GM23338 (cell line): ENCODE data around the gene PXYLP1.

Experiments
- CREB1 ChIP-seq: fragments of 250-450 bp; sonication (Bioruptor Pico); IDR thresholded peaks from 2 replicates; pipeline ENCODE4 v1.5.0; 2020; ENCODE audit warnings: low read depth, mild to moderate bottlenecking, moderate library complexity
- EZH2 ChIP-seq: fragments of 200-600 bp; sonication (generic); IDR thresholded peaks from one replicate; pipeline ENCODE4 v1.8.0; 2017; ENCODE audit warnings: antibody characterized with exemption, mild to moderate bottlenecking, low read depth; ENCODE audit not compliant: unreplicated experiment
- NANOG ChIP-seq: IDR thresholded peaks from 2 replicates; pipeline ENCODE4 v1.6.1; 2016; ENCODE audit warnings: antibody characterized with exemption, borderline replicate concordance
- POLR2AphosphoS5 ChIP-seq: IDR thresholded peaks from 2 replicates; pipeline ENCODE4 v1.6.1; 2016; ENCODE audit warnings: antibody characterized with exemption, low read depth
- ZNF114 ChIP-seq: fragments of 250-450 bp; sonication (Bioruptor Pico); IDR thresholded peaks from 2 replicates; pipeline ENCODE4 v1.5.0; 2020; ENCODE audit warnings: mild to moderate bottlenecking, moderate library complexity
- TF ChIP-seq, protein P1 (sequence below), 2 experiments: fragments of 200-600 bp in 1 of 2; sonication (generic) in 1 of 2; conservative IDR thresholded peaks; 2 replicates each; pipeline versions ENCODE4 v1.5.1 to v1.6.1; 2016 to 2017; ENCODE audit warnings: antibody characterized with exemption in 2 of 2, low read depth in 2 of 2, mild to moderate bottlenecking in 2 of 2, moderate library complexity in 1 of 2
- TF ChIP-seq, protein P2 (sequence below): IDR thresholded peaks from one replicate; pipeline ENCODE4 v1.6.1; 2018; ENCODE audit warnings: antibody characterized with exemption; ENCODE audit not compliant: unreplicated experiment

GRCh38 chr3:141337991-141338390, 106.4 kb downstream of the PXYLP1 start:
- TF ChIP-seq, protein P1, sequence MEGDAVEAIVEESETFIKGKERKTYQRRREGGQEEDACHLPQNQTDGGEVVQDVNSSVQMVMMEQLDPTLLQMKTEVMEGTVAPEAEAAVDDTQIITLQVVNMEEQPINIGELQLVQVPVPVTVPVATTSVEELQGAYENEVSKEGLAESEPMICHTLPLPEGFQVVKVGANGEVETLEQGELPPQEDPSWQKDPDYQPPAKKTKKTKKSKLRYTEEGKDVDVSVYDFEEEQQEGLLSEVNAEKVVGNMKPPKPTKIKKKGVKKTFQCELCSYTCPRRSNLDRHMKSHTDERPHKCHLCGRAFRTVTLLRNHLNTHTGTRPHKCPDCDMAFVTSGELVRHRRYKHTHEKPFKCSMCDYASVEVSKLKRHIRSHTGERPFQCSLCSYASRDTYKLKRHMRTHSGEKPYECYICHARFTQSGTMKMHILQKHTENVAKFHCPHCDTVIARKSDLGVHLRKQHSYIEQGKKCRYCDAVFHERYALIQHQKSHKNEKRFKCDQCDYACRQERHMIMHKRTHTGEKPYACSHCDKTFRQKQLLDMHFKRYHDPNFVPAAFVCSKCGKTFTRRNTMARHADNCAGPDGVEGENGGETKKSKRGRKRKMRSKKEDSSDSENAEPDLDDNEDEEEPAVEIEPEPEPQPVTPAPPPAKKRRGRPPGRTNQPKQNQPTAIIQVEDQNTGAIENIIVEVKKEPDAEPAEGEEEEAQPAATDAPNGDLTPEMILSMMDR (conservative IDR thresholded peaks at IDR 0.05; ENCODE audit: low read depth in 2 of 2) = no peak
- TF ChIP-seq POLR2AphosphoS5 = no peak
- no peak for TF ChIP-seq EZH2
- no peak for TF ChIP-seq CREB1
- TF ChIP-seq NANOG = no peak
- TF ChIP-seq, protein P2, sequence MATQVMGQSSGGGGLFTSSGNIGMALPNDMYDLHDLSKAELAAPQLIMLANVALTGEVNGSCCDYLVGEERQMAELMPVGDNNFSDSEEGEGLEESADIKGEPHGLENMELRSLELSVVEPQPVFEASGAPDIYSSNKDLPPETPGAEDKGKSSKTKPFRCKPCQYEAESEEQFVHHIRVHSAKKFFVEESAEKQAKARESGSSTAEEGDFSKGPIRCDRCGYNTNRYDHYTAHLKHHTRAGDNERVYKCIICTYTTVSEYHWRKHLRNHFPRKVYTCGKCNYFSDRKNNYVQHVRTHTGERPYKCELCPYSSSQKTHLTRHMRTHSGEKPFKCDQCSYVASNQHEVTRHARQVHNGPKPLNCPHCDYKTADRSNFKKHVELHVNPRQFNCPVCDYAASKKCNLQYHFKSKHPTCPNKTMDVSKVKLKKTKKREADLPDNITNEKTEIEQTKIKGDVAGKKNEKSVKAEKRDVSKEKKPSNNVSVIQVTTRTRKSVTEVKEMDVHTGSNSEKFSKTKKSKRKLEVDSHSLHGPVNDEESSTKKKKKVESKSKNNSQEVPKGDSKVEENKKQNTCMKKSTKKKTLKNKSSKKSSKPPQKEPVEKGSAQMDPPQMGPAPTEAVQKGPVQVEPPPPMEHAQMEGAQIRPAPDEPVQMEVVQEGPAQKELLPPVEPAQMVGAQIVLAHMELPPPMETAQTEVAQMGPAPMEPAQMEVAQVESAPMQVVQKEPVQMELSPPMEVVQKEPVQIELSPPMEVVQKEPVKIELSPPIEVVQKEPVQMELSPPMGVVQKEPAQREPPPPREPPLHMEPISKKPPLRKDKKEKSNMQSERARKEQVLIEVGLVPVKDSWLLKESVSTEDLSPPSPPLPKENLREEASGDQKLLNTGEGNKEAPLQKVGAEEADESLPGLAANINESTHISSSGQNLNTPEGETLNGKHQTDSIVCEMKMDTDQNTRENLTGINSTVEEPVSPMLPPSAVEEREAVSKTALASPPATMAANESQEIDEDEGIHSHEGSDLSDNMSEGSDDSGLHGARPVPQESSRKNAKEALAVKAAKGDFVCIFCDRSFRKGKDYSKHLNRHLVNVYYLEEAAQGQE = no peak
- TF ChIP-seq ZNF114 (CRISPR knock-in tag) = no peak
